Measurements from ENCODE around the gene KCNJ1. TPM values are rescaled to one million over a fixed set of nuclear protein-coding genes. Genes with fewer than 3 reads are reported as not detected.

Gene KCNJ1
- total RNA-seq, 2 experiments from 2014 or later: not detected

- intact Hi-C loops (cut with micrococcal nuclease): no loop called here
- DNase-seq: no peak
- H3K27me3 Mint-ChIP-seq: no peaks in the 10 kb centered on the region
- ChIA-PET POLR2A (no interaction called here), CTCF (no interaction called here)
- H3K9me3 Mint-ChIP-seq: no peaks in the 10 kb centered on the region
- H3K4me1 Mint-ChIP-seq (ENCODE audit: low read depth): peaks cover 1% of the 10 kb centered on the region
- no peak overlapping the region for H3K4me3 Mint-ChIP-seq
- no peak for TF ChIP-seq CTCF (IDR thresholded peaks at IDR 0.05)
- no peak overlapping the region for H3K27ac Mint-ChIP-seq
- no peak for ATAC-seq
- H3K36me3 Mint-ChIP-seq (ENCODE audit: low read depth): peaks cover 5% of the 10 kb centered on the region
Measured at GRCh38 chr11:128819198-128819597, 47.9 kb downstream of the KCNJ1 start.

GRCh38 chr11:128814856-128815705, 52.0 kb downstream of the KCNJ1 start:
- Mint-ChIP-seq H3K4me3 (no peak overlapping the region), H3K9me3 (no peaks in the 10 kb centered on the region), H3K27me3 (no peaks in the 10 kb centered on the region), H3K36me3 (ENCODE audit: low read depth) (peaks cover 16% of the 10 kb centered on the region), H3K27ac (peak overlapping the region; percentile 15), H3K4me1 (ENCODE audit: low read depth) (peaks cover 11% of the 10 kb centered on the region)
- intact Hi-C loops (cut with micrococcal nuclease): no loop called here
- ATAC-seq (peak; percentile 49), DNase-seq (peak; percentile 27)
- ChIA-PET CTCF (interaction anchor here (0.7 to 0.9 kb wide), 2 partner anchors 16 to 658 kb away, joined by 3 to 5 read pairs; no protein-coding TSS in a partner anchor), POLR2A (no interaction called here)
- no peak for TF ChIP-seq CTCF (IDR thresholded peaks at IDR 0.05)

GRCh38 chr11:128813729-128814128, 53.4 kb downstream of the KCNJ1 start:
- CTCF ChIA-PET: interaction anchor here (1.4 kb wide), 1 partner anchor 7 kb away, joined by 3 read pairs; no protein-coding TSS in a partner anchor
- H3K27ac Mint-ChIP-seq: no peak overlapping the region
- POLR2A ChIA-PET: no interaction called here
- intact Hi-C loops (cut with micrococcal nuclease): no loop called here
- no peaks in the 10 kb centered on the region for H3K9me3 Mint-ChIP-seq
- no peak for TF ChIP-seq CTCF (IDR thresholded peaks at IDR 0.05)
- no peak for DNase-seq
- ATAC-seq: no peak
- peaks cover 25% of the 10 kb centered on the region for H3K36me3 Mint-ChIP-seq (ENCODE audit: low read depth)
- no peaks in the 10 kb centered on the region for H3K27me3 Mint-ChIP-seq
- no peak overlapping the region for H3K4me3 Mint-ChIP-seq
- peaks cover 15% of the 10 kb centered on the region for H3K4me1 Mint-ChIP-seq (ENCODE audit: low read depth)

GRCh38 chr11:128810784-128811514, 56.1 kb downstream of the KCNJ1 start:
- Mint-ChIP-seq H3K4me1 (ENCODE audit: low read depth) (peaks cover 27% of the 10 kb centered on the region), H3K4me3 (no peak overlapping the region), H3K27me3 (no peaks in the 10 kb centered on the region), H3K36me3 (ENCODE audit: low read depth) (peaks cover 29% of the 10 kb centered on the region), H3K27ac (peak overlapping the region; percentile 43), H3K9me3 (no peaks in the 10 kb centered on the region)
- DNase-seq (peak; percentile 40), ATAC-seq (peak; percentile 55)
- TF ChIP-seq CTCF (IDR thresholded peaks at IDR 0.05): no peak
- CTCF ChIA-PET: interaction anchor here (3.9 kb wide), 1 partner anchor 20 kb away, joined by 16 read pairs; no protein-coding TSS in a partner anchor
- intact Hi-C loops (cut with micrococcal nuclease): no loop called here
- POLR2A ChIA-PET: no interaction called here

GRCh38 chr11:128809128-128809527, 58.0 kb downstream of the KCNJ1 start:
- Mint-ChIP-seq H3K36me3 (ENCODE audit: low read depth) (peaks cover 29% of the 10 kb centered on the region), H3K4me3 (no peak overlapping the region), H3K4me1 (ENCODE audit: low read depth) (peaks cover 27% of the 10 kb centered on the region), H3K9me3 (no peaks in the 10 kb centered on the region), H3K27me3 (no peaks in the 10 kb centered on the region), H3K27ac (no peak overlapping the region)
- intact Hi-C loops (cut with micrococcal nuclease): no loop called here
- CTCF ChIA-PET: interaction anchor here (1.3 to 3.9 kb wide), 3 partner anchors 10 to 651 kb away, joined by 3 to 16 read pairs (median 5); no protein-coding TSS in a partner anchor
- peak; percentile 42 for ATAC-seq
- TF ChIP-seq CTCF (IDR thresholded peaks at IDR 0.05): no peak
- POLR2A ChIA-PET: no interaction called here
- no peak for DNase-seq
